Panc1 (cell line): ENCODE data around the gene SGPP2. TPM values are rescaled to one million over a fixed set of nuclear protein-coding genes. Genes with fewer than 3 reads are reported as not detected.

Experiments used
- ATAC-seq: fragments of 200-7000 bp; cut with Tn5 transposase; 2 replicates; pipeline ENCODE4 v1.9.1; 2020; ENCODE audit warnings: mild to moderate bottlenecking, moderate library complexity
- BruUV-seq: library from RNA; stranded (reverse); fragments of 400-500 nt; replicated peaks from 2 replicates; lab custom pipeline; 2021; lab: Mats Ljungman, UMichigan
- CTCF ChIA-PET: fragments of 300-600 bp; sonication (Branson Sonifier 250); formaldehyde crosslinking; loops from one replicate; lab custom pipeline; 2022; ENCODE audit warnings: antibody characterized with exemption; lab: Charles Lee
- POLR2A ChIA-PET: fragments of 300-600 bp; sonication (Branson Sonifier 250); formaldehyde crosslinking; loops from one replicate; lab custom pipeline; 2022; ENCODE audit warnings: antibody characterized with exemption; lab: Charles Lee
- DNase-seq: peaks from one replicate; pipeline ENCODE4 v3.0.0-alpha.2; 2010; ENCODE audit warnings: low read depth, low spot score
- H3K27ac ChIP-seq: 2 replicates; pipeline ENCODE4 v1.5.1; 2011; ENCODE audit warnings: mild to moderate bottlenecking, low read length, inconsistent platforms
- H3K27me3 ChIP-seq: fragments of 200-500 bp; sonication (Bioruptor generic); 2 replicates; pipeline ENCODE4 v1.6.0; 2014; ENCODE audit warnings: low read length, inconsistent platforms; ENCODE audit not compliant: control insufficient read depth, insufficient read depth
- H3K36me3 ChIP-seq: fragments of 200-500 bp; sonication (Bioruptor generic); 2 replicates; pipeline ENCODE4 v1.5.1; 2014; ENCODE audit warnings: inconsistent platforms, mild to moderate bottlenecking, low read length, moderate library complexity; ENCODE audit not compliant: control insufficient read depth, insufficient read depth
- H3K4me1 ChIP-seq: 2 replicates; pipeline ENCODE4 v1.5.1; 2011; ENCODE audit warnings: inconsistent platforms, mild to moderate bottlenecking, low read length, moderate library complexity; ENCODE audit not compliant: control insufficient read depth, insufficient read depth
- H3K4me3 ChIP-seq, 2 experiments: 2 replicates each; pipeline ENCODE4 v1.5.1; 2011 to 2012; ENCODE audit warnings: low read depth in 2 of 2, low read length in 2 of 2, mild to moderate bottlenecking in 2 of 2, inconsistent platforms in 1 of 2, moderate library complexity in 1 of 2
- H3K9me3 ChIP-seq: fragments of 200-500 bp; sonication (Bioruptor generic); 2 replicates; pipeline ENCODE4 v1.5.1; 2014; ENCODE audit warnings: low read depth, mild to moderate bottlenecking, inconsistent platforms, low read length, moderate library complexity; ENCODE audit not compliant: control insufficient read depth, insufficient read depth
- POLR2AphosphoS5 ChIP-seq: IDR thresholded peaks from 2 replicates; pipeline ENCODE4 v1.6.1; 2012; ENCODE audit warnings: mild to moderate bottlenecking, low read depth, low read length, moderate library complexity
- SIN3A ChIP-seq: IDR thresholded peaks from 2 replicates; pipeline ENCODE4 v1.6.1; 2012; ENCODE audit warnings: low read depth, mild to moderate bottlenecking, low read length, moderate library complexity, borderline replicate concordance; ENCODE audit not compliant: insufficient read depth
- TCF7L2 ChIP-seq: IDR thresholded peaks from 2 replicates; pipeline ENCODE4 v1.6.1; 2011; ENCODE audit warnings: mild to moderate bottlenecking, low read depth, low read length, inconsistent platforms
- in situ Hi-C: cut with HindIII; loops from 2 replicates; pipeline ENCODE4 v1.10.0; 2016; ENCODE audit warnings: low sequenced_read_pairs, low pct_unique_long_range_greater_than_20kb
- intact Hi-C: fragments of 100-400 bp; cut with micrococcal nuclease; formaldehyde crosslinking; loops from one replicate; pipeline ENCODE4 v1.10.0; 2022; ENCODE audit not compliant: unreplicated experiment
- total RNA-seq: library from RNA; stranded (reverse); gene quantifications from one replicate; pipeline ENCODE4 v1.2.1, GENCODE V29; 2021; ENCODE audit not compliant: unreplicated experiment
- TF ChIP-seq, protein P1 (sequence below), 2 experiments: IDR thresholded peaks; 2 replicates each; pipeline ENCODE4 v1.6.1; 2011 to 2012; ENCODE audit warnings: low read depth in 2 of 2, control low read depth in 1 of 2, low read length in 1 of 2, mild to moderate bottlenecking in 1 of 2, moderate library complexity in 1 of 2; ENCODE audit not compliant: insufficient read depth in 1 of 2
- TF ChIP-seq, protein P2 (sequence below): fragments of 450-650 bp; IDR thresholded peaks from 2 replicates; pipeline ENCODE4 v1.5.1; 2017; ENCODE audit warnings: mild to moderate bottlenecking

The SGPP2 gene
- total RNA-seq, 1 experiment from 2014 or later = 0.05 TPM

DNA sequence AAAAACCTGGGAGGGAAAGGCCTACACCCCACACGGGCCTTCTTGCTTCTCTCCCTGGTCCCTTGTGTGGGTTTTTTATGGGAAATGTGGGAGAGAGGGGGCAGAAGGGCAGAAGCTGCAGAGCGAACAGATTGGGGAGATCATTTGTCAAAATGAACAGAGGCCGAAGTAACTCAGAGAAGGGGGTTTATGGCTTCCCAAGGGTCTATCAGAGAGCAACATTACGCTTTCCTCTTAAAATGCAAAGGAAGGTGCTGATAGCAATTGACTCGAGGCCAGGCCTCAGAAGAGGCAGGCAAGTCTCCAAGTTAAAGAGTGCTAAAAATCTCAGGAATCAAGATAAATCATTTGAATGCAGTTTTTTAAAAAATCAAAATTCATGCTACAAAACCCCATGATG, 101.5 kb downstream of the SGPP2 start:
- no peak for DNase-seq
- POLR2A ChIA-PET = no interaction called here
- Histone ChIP-seq H3K27me3 (no peaks in the 10 kb centered on the region), H3K36me3 (no peaks in the 10 kb centered on the region), H3K4me1 (no peaks in the 10 kb centered on the region), H3K4me3 (no peak overlapping the region), H3K9me3 (no peaks in the 10 kb centered on the region), H3K27ac (no peak overlapping the region)
- CTCF ChIA-PET = no interaction called here
- no TSS peak for BruUV-seq
- TF ChIP-seq, protein P1, sequence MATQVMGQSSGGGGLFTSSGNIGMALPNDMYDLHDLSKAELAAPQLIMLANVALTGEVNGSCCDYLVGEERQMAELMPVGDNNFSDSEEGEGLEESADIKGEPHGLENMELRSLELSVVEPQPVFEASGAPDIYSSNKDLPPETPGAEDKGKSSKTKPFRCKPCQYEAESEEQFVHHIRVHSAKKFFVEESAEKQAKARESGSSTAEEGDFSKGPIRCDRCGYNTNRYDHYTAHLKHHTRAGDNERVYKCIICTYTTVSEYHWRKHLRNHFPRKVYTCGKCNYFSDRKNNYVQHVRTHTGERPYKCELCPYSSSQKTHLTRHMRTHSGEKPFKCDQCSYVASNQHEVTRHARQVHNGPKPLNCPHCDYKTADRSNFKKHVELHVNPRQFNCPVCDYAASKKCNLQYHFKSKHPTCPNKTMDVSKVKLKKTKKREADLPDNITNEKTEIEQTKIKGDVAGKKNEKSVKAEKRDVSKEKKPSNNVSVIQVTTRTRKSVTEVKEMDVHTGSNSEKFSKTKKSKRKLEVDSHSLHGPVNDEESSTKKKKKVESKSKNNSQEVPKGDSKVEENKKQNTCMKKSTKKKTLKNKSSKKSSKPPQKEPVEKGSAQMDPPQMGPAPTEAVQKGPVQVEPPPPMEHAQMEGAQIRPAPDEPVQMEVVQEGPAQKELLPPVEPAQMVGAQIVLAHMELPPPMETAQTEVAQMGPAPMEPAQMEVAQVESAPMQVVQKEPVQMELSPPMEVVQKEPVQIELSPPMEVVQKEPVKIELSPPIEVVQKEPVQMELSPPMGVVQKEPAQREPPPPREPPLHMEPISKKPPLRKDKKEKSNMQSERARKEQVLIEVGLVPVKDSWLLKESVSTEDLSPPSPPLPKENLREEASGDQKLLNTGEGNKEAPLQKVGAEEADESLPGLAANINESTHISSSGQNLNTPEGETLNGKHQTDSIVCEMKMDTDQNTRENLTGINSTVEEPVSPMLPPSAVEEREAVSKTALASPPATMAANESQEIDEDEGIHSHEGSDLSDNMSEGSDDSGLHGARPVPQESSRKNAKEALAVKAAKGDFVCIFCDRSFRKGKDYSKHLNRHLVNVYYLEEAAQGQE (IDR thresholded peaks at IDR 0.05; ENCODE audit: insufficient read depth in 1 of 2, low read depth in 2 of 2, low read length in 1 of 2) = no peak
- TF ChIP-seq POLR2AphosphoS5 (no peak), TCF7L2 (no peak), SIN3A (no peak)
- TF ChIP-seq, protein P2, sequence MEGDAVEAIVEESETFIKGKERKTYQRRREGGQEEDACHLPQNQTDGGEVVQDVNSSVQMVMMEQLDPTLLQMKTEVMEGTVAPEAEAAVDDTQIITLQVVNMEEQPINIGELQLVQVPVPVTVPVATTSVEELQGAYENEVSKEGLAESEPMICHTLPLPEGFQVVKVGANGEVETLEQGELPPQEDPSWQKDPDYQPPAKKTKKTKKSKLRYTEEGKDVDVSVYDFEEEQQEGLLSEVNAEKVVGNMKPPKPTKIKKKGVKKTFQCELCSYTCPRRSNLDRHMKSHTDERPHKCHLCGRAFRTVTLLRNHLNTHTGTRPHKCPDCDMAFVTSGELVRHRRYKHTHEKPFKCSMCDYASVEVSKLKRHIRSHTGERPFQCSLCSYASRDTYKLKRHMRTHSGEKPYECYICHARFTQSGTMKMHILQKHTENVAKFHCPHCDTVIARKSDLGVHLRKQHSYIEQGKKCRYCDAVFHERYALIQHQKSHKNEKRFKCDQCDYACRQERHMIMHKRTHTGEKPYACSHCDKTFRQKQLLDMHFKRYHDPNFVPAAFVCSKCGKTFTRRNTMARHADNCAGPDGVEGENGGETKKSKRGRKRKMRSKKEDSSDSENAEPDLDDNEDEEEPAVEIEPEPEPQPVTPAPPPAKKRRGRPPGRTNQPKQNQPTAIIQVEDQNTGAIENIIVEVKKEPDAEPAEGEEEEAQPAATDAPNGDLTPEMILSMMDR = no peak
- ATAC-seq = no peak
- in situ Hi-C loops = no loop called here
- intact Hi-C loops = no loop called here

DNA sequence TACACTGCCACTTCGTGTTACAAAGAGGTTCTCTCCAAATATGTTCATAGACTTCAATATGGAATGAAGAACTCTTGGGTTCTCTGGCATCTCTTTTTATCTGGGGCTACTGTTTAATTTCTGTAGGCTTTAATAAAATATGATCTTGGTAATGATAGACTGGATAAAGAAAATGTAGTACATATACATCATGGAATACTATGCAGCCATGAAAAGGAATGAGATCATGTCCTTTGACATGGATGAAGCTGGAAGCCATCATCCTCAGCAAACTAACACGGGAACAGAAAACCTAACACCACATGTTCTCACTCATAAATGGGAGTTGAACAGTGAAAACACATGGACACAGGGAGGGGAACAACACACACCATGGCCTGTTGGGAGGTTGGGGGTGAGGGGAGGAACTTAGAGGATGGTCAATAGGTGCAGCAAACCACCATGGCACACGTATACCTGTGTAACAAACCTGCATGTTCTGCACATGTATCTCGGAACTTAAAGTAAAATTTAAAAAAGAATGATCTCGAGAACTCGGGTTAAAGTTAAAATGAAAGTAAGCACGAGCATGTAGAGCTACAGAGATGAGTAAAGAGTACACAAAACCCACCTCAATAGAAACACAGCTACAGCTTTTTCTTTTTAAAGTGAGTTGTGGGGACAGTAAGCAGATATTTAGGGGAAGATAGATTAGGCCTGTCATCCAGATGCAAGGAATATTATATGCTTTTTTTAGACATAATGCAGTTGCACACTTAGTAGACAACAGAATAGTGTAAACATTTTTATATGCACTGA, 102.3 kb downstream of the SGPP2 start:
- no TSS peak for BruUV-seq
- ChIA-PET POLR2A (no interaction called here), CTCF (no interaction called here)
- ATAC-seq (no peak), DNase-seq (no peak)
- Histone ChIP-seq H3K27me3 (no peaks in the 10 kb centered on the region), H3K9me3 (no peaks in the 10 kb centered on the region), H3K27ac (no peak overlapping the region), H3K4me3 (no peak overlapping the region), H3K4me1 (no peaks in the 10 kb centered on the region), H3K36me3 (no peaks in the 10 kb centered on the region)
- TF ChIP-seq SIN3A = no peak
- in situ Hi-C loops = no loop called here
- intact Hi-C loops = no loop called here

DNA sequence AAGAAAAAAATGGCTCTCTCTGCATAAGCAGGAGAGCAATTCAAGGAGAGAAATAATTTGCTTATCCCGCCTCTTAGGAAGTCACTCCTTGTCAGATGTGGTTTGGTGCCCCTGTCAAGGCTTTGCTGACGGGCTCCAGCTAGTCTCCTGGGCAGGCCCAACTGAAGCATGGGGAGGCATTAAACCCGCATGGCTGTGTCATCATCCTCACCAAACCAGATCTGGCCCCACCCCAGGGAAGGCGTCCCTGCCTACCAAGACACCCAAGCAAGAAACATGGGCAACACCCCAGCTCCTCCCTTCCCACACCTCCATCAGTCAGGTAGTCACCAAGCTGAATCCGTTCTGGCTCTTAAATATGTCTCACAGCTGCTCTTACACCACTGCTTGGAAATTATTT, 108.0 kb downstream of the SGPP2 start:
- in situ Hi-C loops (no loop called here), intact Hi-C loops (no loop called here)
- no peaks in the 10 kb centered on the region for H3K4me1 ChIP-seq
- no peak overlapping the region for H3K4me3 ChIP-seq
- CTCF ChIA-PET = interaction anchor here (0.6 kb wide), 1 partner anchor 70 kb away, joined by 7 read pairs; no protein-coding TSS in a partner anchor
- no peaks in the 10 kb centered on the region for H3K9me3 ChIP-seq
- no peak for ATAC-seq
- TF ChIP-seq TCF7L2 (no peak), POLR2AphosphoS5 (no peak), SIN3A (no peak)
- TF ChIP-seq, protein P2 = no peak
- H3K27me3 ChIP-seq = no peaks in the 10 kb centered on the region
- BruUV-seq = no TSS peak
- H3K27ac ChIP-seq = no peak overlapping the region
- no peak for DNase-seq
- H3K36me3 ChIP-seq = no peaks in the 10 kb centered on the region
- POLR2A ChIA-PET = no interaction called here
